K562 (cell line): ENCODE results near the gene B3GALT4. TPM values are rescaled to one million over a fixed set of nuclear protein-coding genes. Genes with fewer than 3 reads are reported as not detected.
A peak's percentile ranks its signal among the peaks of the same experiment; 100 is the strongest.

ENCODE experiments used
- ARNT ChIP-seq, 2 experiments: fragments of 450-650 bp; IDR thresholded peaks; 2 replicates each; pipeline ENCODE4 v1.6.1; 2016; ENCODE audit warnings: mild to moderate bottlenecking in 1 of 2
- ATF3 ChIP-seq, 2 experiments: fragments of 450-650 bp in 1 of 2; sonication (generic) in 1 of 2; formaldehyde crosslinking in 1 of 2; IDR thresholded peaks in 1 of 2; conservative IDR thresholded peaks in 1 of 2; 2 replicates each; pipeline versions ENCODE4 v1.6.1 to v1.8.1; 2016 to 2023; ENCODE audit warnings: mild to moderate bottlenecking in 2 of 2, moderate library complexity in 2 of 2, inconsistent platforms in 1 of 2, missing genetic modification reagents in 1 of 2
- BRF2 ChIP-seq: IDR thresholded peaks from 3 replicates; pipeline ENCODE4 v1.6.1; 2011; ENCODE audit warnings: borderline replicate concordance, mild to moderate bottlenecking; ENCODE audit not compliant: insufficient read length, insufficient read depth
- DMBX1 ChIP-seq: fragments of 250-450 bp; sonication (Bioruptor Pico); IDR thresholded peaks from 2 replicates; pipeline ENCODE4 v1.8.0; 2022; ENCODE audit warnings: inconsistent platforms, mild to moderate bottlenecking, moderate library complexity, borderline replicate concordance
- E2F4 ChIP-seq: sonication (generic); formaldehyde crosslinking; IDR thresholded peaks from 2 replicates; pipeline ENCODE4 v1.8.0; 2022; ENCODE audit warnings: mild to moderate bottlenecking, low read depth, missing genetic modification reagents
- FOXP1 ChIP-seq: sonication (generic); formaldehyde crosslinking; IDR thresholded peaks from 2 replicates; pipeline ENCODE4 v1.8.0; 2022; ENCODE audit warnings: mild to moderate bottlenecking, missing genetic modification reagents
- GTF2F1 ChIP-seq: IDR thresholded peaks from 2 replicates; pipeline ENCODE4 v1.6.1; 2011; ENCODE audit warnings: low read depth, low read length, improper control_type of control experiment
- IRF9 ChIP-seq: fragments of 450-650 bp; IDR thresholded peaks from 2 replicates; pipeline ENCODE4 v1.6.1; 2016; ENCODE audit warnings: missing biosample characterization, missing genetic modification characterization
- MLX ChIP-seq, 2 experiments: fragments of 450-650 bp in 1 of 2; sonication (generic) in 1 of 2; formaldehyde crosslinking; conservative IDR thresholded peaks; 2 replicates each; pipeline versions ENCODE4 v1.4.0 to v1.8.1; 2020 to 2022; ENCODE audit warnings: mild to moderate bottlenecking in 1 of 2, missing genetic modification reagents in 1 of 2
- NONO ChIP-seq, 2 experiments: fragments of 200-400 bp in 1 of 2; fragments of 450-650 bp in 1 of 2; formaldehyde crosslinking in 1 of 2; IDR thresholded peaks; 2 replicates each; pipeline ENCODE4 v1.6.1; 2017; ENCODE audit warnings: low read depth in 2 of 2, mild to moderate bottlenecking in 2 of 2, moderate library complexity in 2 of 2, low read length in 1 of 2
- SMARCC2 ChIP-seq: fragments of 450-650 bp; IDR thresholded peaks from 2 replicates; pipeline ENCODE4 v1.6.1; 2017; ENCODE audit warnings: antibody characterized with exemption, moderate library complexity, mild to moderate bottlenecking, low read depth
- SNIP1 ChIP-seq: fragments of 450-650 bp; IDR thresholded peaks from 2 replicates; pipeline ENCODE4 v1.7.1; 2017; ENCODE audit warnings: low read depth, mild to moderate bottlenecking
- SRSF9 ChIP-seq: fragments of 200-400 bp; formaldehyde crosslinking; IDR thresholded peaks from 2 replicates; pipeline ENCODE4 v1.6.1; 2017; ENCODE audit warnings: low read depth, low read length, borderline replicate concordance
- ZBTB43 ChIP-seq: sonication (generic); formaldehyde crosslinking; IDR thresholded peaks from 2 replicates; pipeline ENCODE4 v1.8.0; 2023; ENCODE audit warnings: mild to moderate bottlenecking, missing genetic modification reagents
- ZNF134 ChIP-seq: fragments of 250-450 bp; sonication (Bioruptor Pico); conservative IDR thresholded peaks from 2 replicates; pipeline ENCODE4 v1.4.0; 2020
- ZNF668 ChIP-seq: fragments of 250-450 bp; sonication (Bioruptor Pico); IDR thresholded peaks from 2 replicates; pipeline ENCODE4 v1.8.0; 2022; ENCODE audit warnings: mild to moderate bottlenecking, inconsistent platforms
- ZNF740 ChIP-seq, 3 experiments: fragments of 200-800 bp in 1 of 3; sonication (Bioruptor generic) in 1 of 3; sonication (generic) in 1 of 3; formaldehyde crosslinking in 1 of 3; IDR thresholded peaks; 2 replicates each; pipeline versions ENCODE4 v1.6.1 to v1.8.0; 2016 to 2022; ENCODE audit warnings: mild to moderate bottlenecking in 2 of 3, missing compliant biosample characterization in 2 of 3, missing genetic modification characterization in 2 of 3, missing genetic modification reagents in 1 of 3
- ZSCAN32 ChIP-seq: fragments of 450-650 bp; formaldehyde crosslinking; IDR thresholded peaks from 2 replicates; pipeline ENCODE4 v1.4.0; 2020; ENCODE audit warnings: mild to moderate bottlenecking, moderate library complexity
- polyA plus RNA-seq, 8 experiments: library from polyadenylated mRNA; depleted of rRNA in 4 of 8; stranded (reverse) in 5 of 8; unstranded in 3 of 8; fragments of >200 nt; fragmentation: Nextera tagmentation in 2 of 8; fragmentation: Illumina TruSeq in 1 of 8; extraction: Ambion mirVana in 2 of 8; extraction: Trizol in 1 of 8; gene quantifications; 2 replicates each; pipeline versions ENCODE4 v1.2.1 to v1.2.3, GENCODE V29; 2011 to 2014; ENCODE audit warnings: inconsistent platforms in 1 of 8, missing spikeins in 1 of 8
- total RNA-seq, 7 experiments: library from RNA; depleted of rRNA in 6 of 7; stranded (reverse); fragments of >200 nt in 6 of 7; fragmentation: Illumina TruSeq in 2 of 7; extraction: Trizol in 2 of 7; gene quantifications; 2 replicates each; pipeline versions ENCODE4 v1.2.1 to v1.2.3, GENCODE V29; 2011 to 2021; ENCODE audit warnings: low replicate concordance in 1 of 7

B3GALT4 gene
- total and polyA plus RNA-seq, 9 of the 15 experiments (the other 6 are each of a cell fraction or from before 2014, with no cell fraction given), result 0.11 to 1.3 (median 0.53) TPM; not detected in 1

- TF ChIP-seq ZNF668 (CRISPR knock-in tag) (no peak), IRF9 (tag) (peak; percentile 3; the same call in 1 of the 2 replicates), MLX (CRISPR knock-in tag; conservative IDR thresholded peaks at IDR 0.05) (peak; percentile 54 to 88), DMBX1 (CRISPR knock-in tag) (peak; percentile 61; the same call in 1 of the 2 replicates), ARNT (IDR thresholded peaks at IDR 0.05) (peak; percentile 26 to 82; a peak in 3 of 4 replicates), ATF3 (IDR thresholded peaks at IDR 0.05) (no peak), ATF3 (CRISPR knock-in tag; conservative IDR thresholded peaks at IDR 0.05) (peak; percentile 81; the same call in 1 of the 2 replicates), SMARCC2 (peak; percentile 16; the same call in 1 of the 2 replicates), ZNF134 (CRISPR knock-in tag) (no peak), ZNF740 (CRISPR knock-in tag; IDR thresholded peaks at IDR 0.05) (peak; percentile 79), ZNF740 (tag; IDR thresholded peaks at IDR 0.05) (no peak; a peak in 1 of 4 replicates), ZBTB43 (no peak), SRSF9 (no peak), ZSCAN32 (peak; percentile 58; the same call in 1 of the 2 replicates), FOXP1 (CRISPR knock-in tag) (peak; percentile 90), BRF2 (no peak), E2F4 (CRISPR knock-in tag) (no peak), SNIP1 (no peak), GTF2F1 (0 out of 2 replicates have a peak, but pooled peaks have one; percentile 56), NONO (IDR thresholded peaks at IDR 0.05; ENCODE audit: low read depth in 2 of 2, low read length in 1 of 2) (peak in 1 of 2 experiments; percentile 18; a peak in 1 of 4 replicates)
These were observed 22.5 kb downstream of the B3GALT4 start (continued) for GRCh38 chr6:33299237-33299944.
